Stimulated activated CD8-positive, alpha-beta memory T cell treated with anti-CD3 and anti-CD28 coated beads, Interleukin-15, amount 100 ng/mL, for 24 hours (primary cell): ENCODE data around the gene FGGY.

Experiments used
- DNase-seq: peaks from one replicate; pipeline ENCODE4 v3.0.0-alpha.2; 2020; ENCODE audit warnings: low read depth

The FGGY gene

DNA sequence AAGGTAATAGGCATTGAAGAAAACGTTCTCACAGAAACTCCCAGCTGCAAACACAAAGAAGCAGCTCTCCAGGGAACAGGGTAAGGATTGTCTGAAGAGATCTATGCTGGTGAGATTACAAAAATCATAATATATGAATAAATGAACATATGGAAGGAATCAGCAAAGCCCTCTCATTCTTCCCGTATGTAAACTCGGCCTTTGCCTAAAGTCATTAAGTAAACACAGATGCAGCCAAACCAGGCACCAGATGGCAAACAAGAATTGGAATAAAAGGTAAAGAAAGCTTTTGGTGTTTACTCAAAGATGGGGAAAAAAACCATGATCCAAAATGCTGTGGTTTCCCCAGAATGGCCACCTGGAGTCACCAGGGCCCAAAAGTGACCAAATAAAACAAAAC lies 441.3 kb downstream of the FGGY start:
- no peak for DNase-seq

DNA sequence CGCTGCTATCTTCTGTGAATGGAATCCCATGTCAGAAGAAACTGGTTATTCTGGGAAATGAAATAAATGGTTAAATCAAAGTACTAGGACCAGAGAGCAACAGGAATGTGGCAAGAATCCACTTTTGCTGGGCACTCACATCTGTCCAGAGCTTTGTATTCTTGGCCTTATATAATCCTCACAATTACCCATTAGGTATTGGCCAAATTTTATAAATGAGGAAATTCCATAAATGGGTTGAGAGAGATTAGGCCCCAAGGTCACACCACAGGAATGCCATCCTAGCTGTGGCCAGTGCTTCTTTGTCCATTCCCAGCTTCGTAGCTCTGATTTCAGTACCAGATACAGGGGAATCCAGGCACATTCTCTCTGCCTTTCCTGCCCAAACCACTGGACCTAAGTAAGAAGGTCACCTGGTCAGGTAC lies 441.7 kb downstream of the FGGY start:
- DNase-seq, result no peak

DNA sequence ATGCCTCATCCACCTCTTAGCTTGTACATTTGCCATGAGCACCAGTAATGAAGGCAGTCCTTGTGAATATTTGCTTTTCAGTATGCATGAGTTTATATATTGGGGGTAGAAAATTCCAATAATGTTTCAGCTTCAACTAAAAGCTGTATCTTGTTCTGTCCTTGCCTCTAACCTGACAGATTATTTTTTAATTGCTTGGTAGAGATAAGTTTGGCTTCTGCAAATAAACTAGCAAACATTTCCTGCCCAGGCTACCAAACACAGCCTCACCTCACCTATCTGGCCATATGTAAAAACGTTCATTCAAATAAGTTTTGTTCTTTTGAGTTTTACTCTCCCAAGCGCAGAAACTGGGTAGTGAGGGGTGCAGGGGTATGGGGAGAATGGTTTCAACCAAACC lies 442.2 kb downstream of the FGGY start:
- DNase-seq, result no peak

DNA sequence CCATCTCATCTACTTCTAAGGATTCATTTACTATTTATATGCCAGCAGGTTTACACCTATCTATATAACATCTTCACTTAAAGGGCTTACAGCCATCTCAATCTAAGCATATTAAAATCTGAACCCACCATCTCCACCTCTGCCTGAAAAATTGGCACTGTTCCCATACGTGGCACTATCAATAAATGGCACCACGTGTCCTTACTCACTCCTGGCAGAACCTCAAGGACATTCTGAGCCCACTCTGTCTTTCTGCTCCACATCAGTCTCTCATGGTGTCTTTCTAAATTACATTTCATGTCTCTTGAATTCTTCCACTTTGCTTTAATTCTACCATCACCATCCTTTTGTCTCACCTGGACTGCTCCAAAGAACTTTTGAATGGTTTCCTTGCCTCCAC lies 445.6 kb downstream of the FGGY start:
- DNase-seq, result no peak

DNA sequence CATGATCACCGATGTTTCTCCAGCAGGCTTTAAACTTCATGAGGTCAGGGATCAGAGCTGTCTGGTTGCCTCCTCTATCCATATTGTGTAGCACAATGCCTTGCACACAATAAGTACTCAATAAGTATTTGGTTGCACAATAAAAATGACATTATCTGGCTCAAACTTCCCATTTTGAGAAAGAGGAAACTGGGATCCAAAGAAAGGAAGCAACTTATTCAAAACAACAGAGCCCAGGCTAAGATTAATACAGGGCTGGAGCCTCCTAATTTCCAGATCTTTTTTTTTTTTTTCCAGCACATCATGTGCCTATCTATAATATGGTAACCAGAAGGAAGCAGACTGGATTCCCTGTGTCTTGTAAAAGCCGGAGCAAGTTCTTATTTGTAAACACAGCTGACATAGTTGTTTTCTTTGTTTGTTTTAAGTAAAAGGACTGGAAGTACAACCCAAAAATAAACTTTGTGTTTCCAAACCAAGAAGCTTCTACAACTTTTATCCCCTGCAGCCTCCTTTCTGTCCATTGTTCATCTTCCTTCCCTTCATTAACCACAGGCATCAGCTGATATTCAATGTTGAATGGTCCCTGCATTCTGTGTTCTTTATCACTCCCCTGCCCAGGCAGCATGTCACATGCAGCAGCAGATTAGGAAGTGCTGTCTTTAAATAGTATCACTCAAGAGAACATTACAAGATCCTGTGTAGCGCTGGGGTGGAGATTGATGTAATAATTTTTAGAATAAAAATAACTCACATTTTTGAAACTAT lies 446.6 kb downstream of the FGGY start:
- no peak for DNase-seq

GRCh38 chr1:59747420-59748024 lies 450.6 kb downstream of the FGGY start:
- DNase-seq, result no peak

DNA sequence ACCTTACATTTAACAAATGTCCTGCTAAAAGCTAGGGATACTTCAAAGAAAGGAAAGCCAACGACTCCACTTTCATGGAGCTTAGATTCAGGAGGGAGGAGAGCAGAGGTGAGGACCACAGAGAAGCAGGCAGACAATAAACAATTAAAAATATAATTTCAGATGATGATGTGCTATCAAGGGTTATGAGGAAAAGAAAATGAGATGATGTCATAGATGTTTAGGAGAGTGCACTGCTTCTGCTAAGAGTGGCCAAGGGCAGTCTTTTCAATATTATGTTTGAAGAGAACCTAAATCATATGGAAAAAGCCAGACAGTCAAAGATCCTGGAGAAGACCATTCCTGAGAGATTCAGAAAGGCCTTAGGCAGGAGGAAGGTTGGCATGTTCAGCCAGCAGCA lies 451.2 kb downstream of the FGGY start:
- no peak for DNase-seq

DNA sequence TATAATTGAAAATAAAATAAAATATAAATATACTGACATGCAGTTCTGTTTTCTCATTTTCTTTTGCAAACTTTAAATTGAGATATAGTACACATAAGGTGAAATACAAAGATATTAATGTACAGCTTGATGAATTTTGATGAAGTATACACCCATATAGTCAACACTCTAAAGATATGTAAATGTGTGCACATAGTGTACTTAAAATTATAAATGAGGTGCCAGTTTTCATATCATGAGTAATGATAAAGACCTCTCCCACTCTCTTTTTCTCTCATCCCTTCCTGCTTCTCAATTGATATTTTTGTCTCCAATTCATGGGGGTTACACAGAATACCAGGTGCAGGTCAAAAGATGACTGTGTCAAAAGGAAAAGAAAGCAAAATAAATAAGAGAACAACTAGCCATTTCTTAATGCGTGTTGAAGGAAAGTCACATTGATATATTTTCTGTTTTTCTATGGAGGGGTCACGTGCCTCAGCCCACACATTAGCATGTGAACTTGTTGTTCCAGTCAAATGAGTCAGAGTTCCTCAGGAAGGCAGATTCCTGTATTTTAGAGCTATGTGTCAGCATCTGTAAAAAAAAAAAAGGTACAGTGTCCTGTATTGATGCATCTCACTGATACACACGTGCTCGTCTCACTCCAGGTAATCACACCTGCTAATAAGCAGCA lies 453.6 kb downstream of the FGGY start:
- no peak for DNase-seq

GRCh38 chr1:59751004-59751395 lies 454.1 kb downstream of the FGGY start:
- DNase-seq, result no peak

- DNase-seq, result no peak
These were observed 454.9 kb downstream of the FGGY start for GRCh38 chr1:59751801-59752200.

DNA sequence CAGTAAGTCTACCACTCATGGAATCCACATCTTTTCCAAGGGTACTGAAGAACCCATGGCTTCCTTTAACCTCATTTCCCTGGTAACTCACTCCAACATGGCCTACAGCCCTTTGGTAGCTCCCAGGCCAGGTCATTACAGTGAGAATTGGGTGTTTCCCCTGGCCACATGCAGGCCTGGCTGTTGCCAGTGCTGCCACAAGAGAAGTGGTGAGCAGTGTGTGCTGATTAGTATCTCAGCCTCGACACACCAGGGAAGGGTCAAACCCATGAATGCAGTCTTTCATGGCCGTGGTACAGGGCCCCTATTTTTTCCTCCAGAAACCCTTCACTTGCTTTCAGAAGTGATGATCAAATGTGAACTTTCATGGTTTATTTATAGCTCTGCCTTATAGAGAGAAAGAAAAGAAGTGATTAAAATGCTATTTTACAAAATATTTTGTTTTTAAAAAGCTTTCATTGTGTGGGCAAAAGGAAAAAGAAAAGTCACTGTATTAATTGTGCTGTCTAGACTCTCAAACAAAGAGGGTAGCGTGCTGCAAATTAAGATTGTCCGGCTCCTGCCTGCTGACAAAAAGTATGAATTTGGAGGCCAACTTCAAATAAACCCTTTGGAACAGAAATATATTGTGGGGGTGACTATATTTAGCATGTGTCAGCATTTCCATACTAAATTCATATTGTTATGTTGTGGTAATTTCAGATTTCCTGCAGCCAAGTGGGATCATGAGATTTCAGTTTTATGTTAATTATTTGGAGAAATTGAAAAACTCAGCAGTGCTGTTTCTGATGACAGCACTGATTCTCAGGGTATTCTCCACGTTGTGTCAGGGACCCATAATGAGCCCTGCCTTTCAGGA lies 455.9 kb downstream of the FGGY start:
- no peak for DNase-seq

DNA sequence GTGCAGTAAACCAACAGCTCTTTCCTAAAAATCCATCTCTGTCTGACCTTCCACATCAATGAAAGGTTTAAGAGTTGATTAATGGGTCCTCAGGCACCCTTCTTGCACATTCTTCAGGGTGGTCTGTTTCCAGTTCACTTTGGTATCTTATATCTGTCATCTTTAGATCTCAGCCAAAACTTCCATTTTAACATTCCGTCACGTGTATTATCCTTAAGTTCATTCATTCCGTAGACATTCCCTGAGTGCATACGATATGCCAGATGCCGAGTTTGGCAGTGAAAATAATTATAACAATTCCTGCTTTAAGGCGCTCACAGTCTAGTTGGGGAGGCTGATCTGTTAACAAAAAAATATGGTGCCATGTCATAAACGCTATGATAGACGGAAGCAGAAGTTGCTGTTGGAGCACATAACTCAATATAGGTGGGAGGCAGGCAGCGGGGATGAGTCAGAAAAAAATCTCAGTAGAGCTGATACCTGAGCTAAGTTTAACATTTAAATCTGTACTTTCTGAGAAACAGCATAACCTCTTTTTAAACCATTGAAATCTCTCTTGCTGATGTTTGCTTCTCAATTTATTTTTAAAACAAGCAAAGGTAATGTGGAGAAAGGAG lies 458.3 kb downstream of the FGGY start:
- no peak for DNase-seq

DNA sequence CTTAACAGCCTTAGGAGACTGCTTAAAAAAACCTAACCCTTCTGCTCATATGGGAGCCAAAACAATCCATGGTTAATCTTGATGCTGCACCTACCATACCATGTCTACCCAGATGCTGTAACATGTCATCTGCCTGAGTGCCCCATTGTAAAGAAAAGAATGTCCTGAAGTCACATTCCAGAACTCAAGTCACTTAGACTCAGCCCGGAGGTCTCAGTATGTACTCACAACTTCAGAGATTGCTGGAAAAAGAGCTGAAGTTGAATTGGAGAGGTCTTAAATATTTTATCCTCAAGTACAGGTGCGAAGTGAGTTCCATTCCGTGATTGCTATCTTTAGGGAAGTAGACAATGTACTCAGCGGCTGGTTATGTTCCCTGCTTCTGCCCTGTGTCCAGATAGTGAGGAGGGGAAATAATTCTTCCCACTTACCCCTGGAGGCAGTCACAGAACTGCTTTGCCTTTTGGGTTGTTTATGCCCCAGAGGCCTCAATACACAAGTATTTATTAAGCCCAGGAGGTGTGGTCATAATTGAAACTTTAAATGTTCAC lies 460.4 kb downstream of the FGGY start:
- no peak for DNase-seq

DNA sequence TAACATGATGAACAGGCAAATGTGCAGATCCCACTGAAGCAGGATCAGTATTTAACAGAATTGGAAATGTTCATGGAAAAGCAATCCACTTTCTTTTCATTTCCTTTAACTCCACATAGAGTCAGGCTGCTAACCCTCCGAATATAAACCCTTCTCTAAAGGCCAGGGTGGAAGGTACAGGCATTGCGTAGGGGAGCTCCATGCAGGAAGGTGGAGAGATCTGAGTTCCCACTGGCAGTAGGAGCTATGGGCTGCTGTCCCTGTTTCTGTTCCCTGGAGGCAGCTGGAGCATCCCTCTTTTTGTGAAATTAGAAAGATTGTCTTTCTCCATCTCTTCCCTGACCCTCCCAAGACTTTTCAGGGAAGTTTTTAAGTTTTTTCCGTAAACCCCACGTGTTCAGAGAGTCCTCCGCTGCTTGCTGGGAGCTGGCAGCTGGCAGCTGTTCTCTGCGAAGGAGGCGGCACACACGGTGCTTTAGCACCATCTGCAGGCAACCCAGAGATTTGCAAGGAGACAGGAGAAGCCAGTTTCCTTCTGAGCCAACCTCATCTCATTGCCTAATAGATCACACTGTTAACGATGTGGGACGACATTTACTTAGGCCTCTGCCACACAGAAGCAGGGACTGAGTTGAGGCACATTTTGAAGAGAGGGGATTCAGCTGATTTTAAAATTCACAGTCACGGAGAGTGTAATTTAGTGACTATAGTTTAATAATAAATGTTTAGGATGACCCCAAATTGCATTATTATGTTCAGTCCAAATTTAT lies 462.4 kb downstream of the FGGY start:
- DNase-seq, result peak; percentile 9

DNA sequence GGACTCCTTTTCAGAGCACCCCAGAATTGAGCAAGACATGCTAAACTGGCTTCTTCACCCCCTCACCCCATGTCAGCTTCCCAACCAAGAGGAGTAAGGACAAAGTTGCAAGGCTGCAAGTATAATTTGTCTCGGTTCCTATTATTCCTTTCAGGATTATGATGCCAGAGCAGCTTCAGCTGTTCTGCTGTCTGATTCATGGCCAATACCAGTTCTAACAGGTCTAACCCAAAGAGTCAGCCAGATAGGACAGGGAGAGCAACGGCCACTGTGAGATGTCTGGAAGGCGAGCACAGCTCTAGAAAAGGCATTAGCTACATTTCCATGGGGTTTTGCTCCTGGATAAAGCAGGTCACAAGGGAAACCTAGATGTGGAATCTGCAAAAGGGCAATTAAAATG lies 464.5 kb downstream of the FGGY start:
- DNase-seq, result no peak

- DNase-seq, result no peak
These were observed 466.5 kb downstream of the FGGY start for GRCh38 chr1:59763418-59763817.

DNA sequence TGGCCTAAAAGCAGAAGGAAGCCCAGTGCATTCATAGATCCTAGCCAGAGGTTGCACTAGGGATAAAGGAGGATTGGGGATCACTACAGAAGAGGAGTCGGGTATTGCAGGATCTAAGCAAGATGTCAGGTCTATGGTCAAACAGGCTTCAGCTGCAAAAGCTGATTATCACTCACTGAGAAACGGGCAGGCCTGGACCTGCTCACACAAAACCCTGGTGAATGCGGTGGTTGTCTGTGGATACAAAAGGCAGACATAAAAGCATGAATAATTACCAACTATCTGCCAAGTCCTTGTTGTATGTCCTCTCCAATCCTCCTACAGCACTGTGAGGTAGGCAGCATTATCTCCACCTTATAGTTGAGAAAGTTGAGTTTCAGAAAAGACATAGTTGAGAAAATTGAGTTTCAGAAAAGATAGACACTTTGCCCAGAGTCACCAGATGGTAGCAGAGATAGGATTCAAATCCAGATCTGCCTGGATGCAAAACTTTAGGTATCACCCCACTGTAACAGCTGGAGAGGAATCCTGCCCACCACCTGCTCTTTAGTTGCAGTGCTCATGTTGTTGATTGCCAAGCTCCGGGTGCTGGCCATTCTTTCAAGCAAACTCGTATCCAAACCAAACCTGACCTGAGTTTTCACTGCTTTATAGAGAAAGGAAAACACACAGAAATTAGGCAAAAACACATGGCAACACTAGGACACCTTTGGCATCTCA lies 468.3 kb downstream of the FGGY start:
- DNase-seq, result no peak

DNA sequence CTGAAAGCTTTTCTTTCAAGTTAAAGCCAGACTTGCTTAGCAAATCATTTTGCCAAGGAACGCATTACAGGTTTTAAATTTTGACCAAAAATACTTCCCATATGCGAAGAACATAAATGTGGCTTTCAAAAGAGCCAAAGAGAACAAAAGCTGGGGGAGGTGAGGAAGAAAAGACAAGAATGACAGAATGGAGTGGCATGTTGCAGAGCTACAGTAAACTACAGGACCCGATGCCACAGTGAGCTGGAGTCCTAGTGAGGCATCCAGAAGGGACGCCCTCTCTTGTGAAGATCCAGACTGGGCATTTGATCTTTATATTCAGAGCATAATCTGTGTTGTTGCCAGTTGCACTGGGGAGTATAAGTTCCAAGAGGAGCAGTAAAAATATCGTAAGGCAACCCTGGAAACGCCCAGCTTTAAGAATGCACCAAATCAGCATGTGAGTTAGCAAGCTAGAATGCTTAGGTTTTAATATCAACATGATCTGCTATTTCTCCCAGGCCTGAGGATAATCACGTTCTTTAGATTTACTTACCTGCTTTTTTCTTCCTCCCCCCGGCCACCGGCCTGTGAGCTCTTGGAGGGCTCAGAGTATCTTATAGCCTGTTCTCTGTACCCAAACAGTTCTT lies 469.4 kb downstream of the FGGY start:
- DNase-seq, result no peak

- no peak for DNase-seq
These were observed 470.2 kb downstream of the FGGY start for GRCh38 chr1:59767119-59767518.
